VCaP (cell line): ENCODE results near the gene PCLO.

Source experiments
- H3K27ac ChIP-seq: fragments of 450-650 bp; 2 replicates; pipeline ENCODE4 v1.5.1; 2017
- CTCF ChIP-seq: fragments of 450-650 bp; conservative IDR thresholded peaks from 2 replicates; pipeline ENCODE4 v1.5.1; 2017; ENCODE audit warnings: mild to moderate bottlenecking, moderate library complexity

The PCLO gene

GRCh38 chr7:82704121-82704520 lies 458.6 kb downstream of the PCLO start:
- TF ChIP-seq CTCF, result no peak

More at GRCh38 chr7:82704121-82704520, 458.6 kb downstream of the PCLO start:
- no peak overlapping the region for H3K27ac ChIP-seq
